HFFc6 (cell line): ENCODE measurements around the gene SNX1. TPM values are rescaled to one million over a fixed set of nuclear protein-coding genes. Genes with fewer than 3 reads are reported as not detected.

ENCODE experiments used
- DNase-seq: peaks from one replicate; pipeline ENCODE4 v3.0.0-alpha.2; 2018
- H3K27ac Mint-ChIP-seq: 2 replicates; pipeline ENCODE4 v1.8.0; 2020; ENCODE audit warnings: mild to moderate bottlenecking, mixed read lengths
- H3K27me3 Mint-ChIP-seq: 2 replicates; pipeline ENCODE4 v1.8.0; 2021; ENCODE audit warnings: mild to moderate bottlenecking, moderate library complexity, mixed read lengths; ENCODE audit not compliant: insufficient read depth
- H3K36me3 Mint-ChIP-seq: 2 replicates; pipeline ENCODE4 v1.8.0; 2021; ENCODE audit warnings: low read depth, mixed read lengths
- H3K4me1 Mint-ChIP-seq: 2 replicates; pipeline ENCODE4 v1.8.0; 2020; ENCODE audit warnings: low read depth, mixed read lengths
- H3K4me3 Mint-ChIP-seq: 2 replicates; pipeline ENCODE4 v1.8.0; 2020; ENCODE audit warnings: mild to moderate bottlenecking, moderate library complexity, mixed read lengths
- H3K9me3 Mint-ChIP-seq: 2 replicates; pipeline ENCODE4 v1.8.0; 2020; ENCODE audit warnings: mild to moderate bottlenecking, mixed read lengths
- CTCF ChIP-seq: fragments of 200-600 bp; sonication (generic); IDR thresholded peaks from 2 replicates; pipeline ENCODE4 v1.5.0; 2021; ENCODE audit warnings: antibody characterized with exemption, mild to moderate bottlenecking
- total RNA-seq, 6 experiments: library from RNA; stranded (reverse); fragmentation: NEBNext Ultra II Directional; extraction: Animal tissue kit (Norgen Biotek cat#: 25700); gene quantifications; 2 replicates in 1 of 6; 3 replicates in 5 of 6; pipeline ENCODE4 v1.2.3, GENCODE V29; 2021

The SNX1 gene
- total RNA-seq, 6 experiments from 2014 or later, result 87.4 to 102 (median 96.1) TPM

DNA sequence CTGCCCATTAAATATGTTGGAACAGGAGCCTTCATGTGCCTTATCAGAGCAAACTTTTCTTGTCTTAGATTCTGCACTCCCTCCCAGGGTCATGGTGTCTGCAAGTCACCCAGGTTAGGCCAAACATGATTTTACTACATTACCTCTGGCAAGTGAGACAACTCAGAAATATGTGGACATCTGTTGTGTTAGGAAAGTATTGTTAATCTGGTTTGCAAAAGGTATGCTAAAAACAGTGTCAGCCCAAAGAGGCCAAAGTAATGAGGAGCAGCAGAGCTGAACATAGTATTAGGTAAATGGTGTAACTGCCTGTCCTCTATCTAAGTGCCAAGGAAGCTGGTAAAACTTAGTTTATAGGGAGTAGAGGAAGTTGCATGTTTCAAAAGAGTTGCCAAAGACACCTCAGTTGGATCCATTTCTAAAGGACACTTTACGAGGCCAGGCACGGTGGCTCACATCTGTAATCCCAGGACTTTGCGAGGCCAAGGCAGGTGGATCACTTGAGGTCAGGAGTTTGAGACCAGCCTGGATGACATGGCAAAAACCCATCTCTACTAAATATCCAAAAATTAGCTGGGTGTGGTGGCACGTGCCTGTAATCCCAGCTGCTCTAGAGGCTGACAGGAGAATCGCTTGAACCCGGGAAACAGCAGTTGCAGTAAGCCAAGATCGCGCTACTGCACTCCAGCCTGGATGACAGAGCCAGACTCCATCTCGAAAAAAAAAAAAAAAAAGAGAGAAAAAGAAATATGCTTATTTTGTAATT is 89.5 kb downstream of the SNX1 start:
- peaks cover 2% of the 10 kb centered on the region; the same call in 1 of the 2 replicates for H3K27me3 Mint-ChIP-seq
- TF ChIP-seq CTCF, result no peak

GRCh38 chr15:64187396-64188191 is 91.8 kb downstream of the SNX1 start:
- Mint-ChIP-seq H3K27me3 (peaks cover 2% of the 10 kb centered on the region; the same call in 1 of the 2 replicates), H3K27ac (peak overlapping the region; percentile 31; the same call in 1 of the 2 replicates), H3K36me3 (peaks cover 17% of the 10 kb centered on the region), H3K9me3 (no peaks in the 10 kb centered on the region), H3K4me1 (peaks cover 20% of the 10 kb centered on the region), H3K4me3 (no peak overlapping the region)
- DNase-seq, result no peak
- no peak for TF ChIP-seq CTCF

More for the DNA sequence above, 89.5 kb downstream of the SNX1 start:
- no peak for DNase-seq
- no peak overlapping the region for H3K27ac Mint-ChIP-seq
- no peaks in the 10 kb centered on the region for H3K9me3 Mint-ChIP-seq
- H3K4me1 Mint-ChIP-seq, result peaks cover 20% of the 10 kb centered on the region
- no peak overlapping the region for H3K4me3 Mint-ChIP-seq
- H3K36me3 Mint-ChIP-seq, result peaks cover 22% of the 10 kb centered on the region

Other genes starting within 250 kb of the SNX1 start
- 1 to 10 TPM; 2.1 to 5.7 (median 5.1) TPM for gene DAPK2, start 49.5 kb upstream of the SNX1 start, total RNA-seq
- gene CIAO2A, start 2.1 kb upstream of the SNX1 start, total RNA-seq, result 10 to 100 TPM; 46.5 to 61.1 (median 53.2) TPM
- gene SNX22, start 55.7 kb downstream of the SNX1 start, total RNA-seq, result under 1 TPM in 4 of 6 experiments, not detected in 2; 0.07 to 0.21 (median 0.14) TPM
- gene PPIB, start 67.0 kb downstream of the SNX1 start, total RNA-seq, result 1,000 to 10,000 TPM; 1,000 to 1,254 (median 1,048) TPM